ENCODE results near the gene PPIC.

GRCh38 chr5:122985006-122985700 lies 51.4 kb downstream of the PPIC start:
- TF ChIP-seq FOXK2 (IDR thresholded peaks at IDR 0.05) = no peak
- no peak for TF ChIP-seq FOXA1 (IDR thresholded peaks at IDR 0.05)
- TF ChIP-seq BHLHE40 (IDR thresholded peaks at IDR 0.05; ENCODE audit: borderline replicate concordance) = no peak
- TF ChIP-seq ZNF384 (IDR thresholded peaks at IDR 0.05) = no peak
- no peak for TF ChIP-seq FOXM1 (IDR thresholded peaks at IDR 0.05; ENCODE audit: borderline replicate concordance)
- no peak for TF ChIP-seq LEF1 (IDR thresholded peaks at IDR 0.05; ENCODE audit: borderline replicate concordance)
- no peak for TF ChIP-seq CTBP1 (IDR thresholded peaks at IDR 0.05; ENCODE audit: borderline replicate concordance)
- no peak for TF ChIP-seq ELF4 (IDR thresholded peaks at IDR 0.05)

All from HEK293T (cell line).